Sigmoid colon (tissue), 7 donors: ENCODE results near the gene NTNG1. TPM values are rescaled to one million over a fixed set of nuclear protein-coding genes. Genes with fewer than 3 reads are reported as not detected.

Experiments
- DNase-seq: peaks from one replicate; pipeline ENCODE4 v3.0.0-alpha.2; 2019
- H3K27ac ChIP-seq, 4 donors: fragments of 200-600 bp; sonication (generic); one replicate each; pipeline ENCODE4 v1.5.1; 2016 to 2019; ENCODE audit warnings: mild to moderate bottlenecking in 1 of 4
- H3K27me3 ChIP-seq, 3 donors: fragments of 200-600 bp; sonication (generic); one replicate each; pipeline ENCODE4 v1.5.1; 2019; ENCODE audit warnings: mild to moderate bottlenecking in 1 of 3
- H3K36me3 ChIP-seq, 4 donors: fragments of 200-600 bp; sonication (generic); one replicate each; pipeline ENCODE4 v1.5.1; 2016 to 2019
- H3K4me1 ChIP-seq, 4 donors: fragments of 200-600 bp; sonication (generic); one replicate each; pipeline ENCODE4 v1.5.1; 2017 to 2019
- H3K4me3 ChIP-seq, 4 donors: fragments of 200-600 bp; sonication (generic); one replicate each; pipeline ENCODE4 v1.5.1; 2017 to 2019; ENCODE audit warnings: mild to moderate bottlenecking in 2 of 4, moderate library complexity in 1 of 4
- H3K9me3 ChIP-seq, 4 donors: fragments of 200-600 bp in 3 of 4; sonication (generic) in 3 of 4; one replicate each; pipeline versions ENCODE4 v1.5.1 to v1.6.1; 2013 to 2019
- EP300 ChIP-seq, 4 donors: sonication (generic); formaldehyde crosslinking; IDR thresholded peaks; one replicate each; pipeline ENCODE4 v1.6.1; 2017; ENCODE audit warnings: antibody characterized with exemption in 4 of 4
- POLR2A ChIP-seq, 2 donors: fragments of 450-650 bp; IDR thresholded peaks; one replicate each; pipeline ENCODE4 v1.6.1; 2016; ENCODE audit warnings: antibody characterized with exemption in 2 of 2, mild to moderate bottlenecking in 2 of 2, moderate library complexity in 2 of 2
- POLR2AphosphoS5 ChIP-seq, 4 donors: sonication (generic); formaldehyde crosslinking; IDR thresholded peaks; one replicate each; pipeline ENCODE4 v1.6.1; 2017; ENCODE audit warnings: antibody characterized with exemption in 4 of 4
- WGBS, 2 donors: extraction: QIAGEN DNeasy Blood & Tissue Kit; methylation state at CpG; one replicate each; pipeline ENCODE4 v1.1.7; 2013; 5-methylcytosine and 5-hydroxymethylcytosine counted together
- intact Hi-C: fragments of 100-400 bp; cut with DNase I; formaldehyde crosslinking; loops from one replicate; pipeline ENCODE4 v1.15.1; 2023
- polyA plus RNA-seq, 3 donors: library from polyadenylated mRNA; stranded (reverse); fragments of 200-250 nt; gene quantifications; one replicate each; pipeline ENCODE4 v1.2.3, GENCODE V29; 2013
- total RNA-seq, 4 donors: library from RNA; depleted of rRNA; stranded (reverse); fragments of >200 nt; gene quantifications; one replicate each; pipeline ENCODE4 v1.1.0, GENCODE V29; 2016
- TF ChIP-seq, protein P1 (sequence below), 4 experiments: fragments of 450-650 bp in 3 of 4; fragments of 200-600 bp in 1 of 4; IDR thresholded peaks; one replicate each; pipeline ENCODE4 v1.5.1; 2016 to 2019; ENCODE audit warnings: antibody characterized with exemption in 4 of 4, mild to moderate bottlenecking in 3 of 4, moderate library complexity in 2 of 4
- donor health status: healthy with polysubstance abuse.
- donor health status: Bipolar disorder and iron deficiency.
- donor health status: healthy.

NTNG1 gene
- total and polyA plus RNA-seq, 7 donors, result under 0.01 to 32.5 (median 9.5) TPM; not detected in 1

GRCh38 chr1:107291987-107292386 is 151.1 kb downstream of the NTNG1 start:
- intact Hi-C loops, result no loop called here
- Histone ChIP-seq H3K4me3 (no peak overlapping the region), H3K9me3 (no peaks in the 10 kb centered on the region), H3K36me3 (no peaks in the 10 kb centered on the region), H3K4me1 (no peaks in the 10 kb centered on the region), H3K27me3 (no peaks in the 10 kb centered on the region), H3K27ac (no peak overlapping the region)
- TF ChIP-seq, protein P1, sequence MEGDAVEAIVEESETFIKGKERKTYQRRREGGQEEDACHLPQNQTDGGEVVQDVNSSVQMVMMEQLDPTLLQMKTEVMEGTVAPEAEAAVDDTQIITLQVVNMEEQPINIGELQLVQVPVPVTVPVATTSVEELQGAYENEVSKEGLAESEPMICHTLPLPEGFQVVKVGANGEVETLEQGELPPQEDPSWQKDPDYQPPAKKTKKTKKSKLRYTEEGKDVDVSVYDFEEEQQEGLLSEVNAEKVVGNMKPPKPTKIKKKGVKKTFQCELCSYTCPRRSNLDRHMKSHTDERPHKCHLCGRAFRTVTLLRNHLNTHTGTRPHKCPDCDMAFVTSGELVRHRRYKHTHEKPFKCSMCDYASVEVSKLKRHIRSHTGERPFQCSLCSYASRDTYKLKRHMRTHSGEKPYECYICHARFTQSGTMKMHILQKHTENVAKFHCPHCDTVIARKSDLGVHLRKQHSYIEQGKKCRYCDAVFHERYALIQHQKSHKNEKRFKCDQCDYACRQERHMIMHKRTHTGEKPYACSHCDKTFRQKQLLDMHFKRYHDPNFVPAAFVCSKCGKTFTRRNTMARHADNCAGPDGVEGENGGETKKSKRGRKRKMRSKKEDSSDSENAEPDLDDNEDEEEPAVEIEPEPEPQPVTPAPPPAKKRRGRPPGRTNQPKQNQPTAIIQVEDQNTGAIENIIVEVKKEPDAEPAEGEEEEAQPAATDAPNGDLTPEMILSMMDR (IDR thresholded peaks at IDR 0.05), result no peak
- no peak for DNase-seq
- WGBS, 2 donors, result 84 to 87% methylated on average over 5 of the region's 5 CpGs

DNA sequence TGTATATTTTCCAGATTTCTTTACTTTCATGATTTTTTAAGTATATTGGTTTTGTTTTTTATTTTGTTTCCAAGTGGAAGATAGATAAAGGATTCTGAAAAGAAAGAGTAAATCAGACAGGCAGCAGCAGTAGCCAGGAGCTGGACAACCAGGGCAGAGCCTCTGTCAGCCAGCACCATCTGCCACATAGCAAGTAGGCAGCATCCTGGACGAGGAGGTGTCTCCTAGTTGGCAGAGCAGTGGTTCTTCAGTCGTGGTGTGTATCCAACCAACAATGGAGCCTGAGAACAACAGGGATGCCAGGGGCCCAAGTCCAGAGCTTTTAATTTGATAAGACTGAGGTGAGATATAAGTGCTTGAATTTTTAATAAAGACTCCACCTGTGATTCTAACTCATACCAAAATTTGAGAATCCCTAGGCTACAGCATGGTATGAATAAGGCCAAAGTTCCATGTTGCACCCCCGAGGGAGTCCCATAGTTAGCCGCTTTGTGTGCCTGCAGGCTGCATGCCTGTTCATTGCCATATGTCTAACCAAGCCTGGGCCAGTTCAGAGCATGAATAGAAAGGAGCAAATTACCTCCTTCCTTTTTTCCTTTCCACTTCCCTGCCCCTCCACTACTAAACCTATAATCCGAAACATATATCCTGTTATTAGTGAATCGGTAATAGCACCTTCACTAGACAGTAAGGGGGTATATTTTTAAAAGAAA is 153.2 kb downstream of the NTNG1 start:
- DNase-seq, result no peak
- TF ChIP-seq EP300 (IDR thresholded peaks at IDR 0.05) (no peak), POLR2A (IDR thresholded peaks at IDR 0.05) (no peak), POLR2AphosphoS5 (IDR thresholded peaks at IDR 0.05) (no peak)
- TF ChIP-seq, protein P1 (IDR thresholded peaks at IDR 0.05), result no peak
- WGBS, 2 donors, result 72 to 90% methylated on average over 6 of the region's 6 CpGs
- Histone ChIP-seq H3K4me3 (no peak overlapping the region), H3K36me3 (no peaks in the 10 kb centered on the region), H3K9me3 (no peaks in the 10 kb centered on the region), H3K27ac (no peak overlapping the region), H3K4me1 (no peaks in the 10 kb centered on the region), H3K27me3 (no peaks in the 10 kb centered on the region)
- intact Hi-C loops, result no loop called here

- no peak for DNase-seq
- intact Hi-C loops, result no loop called here
- WGBS, 2 donors, result 75 to 92% methylated on average over 1 of the region's 1 CpG
- Histone ChIP-seq H3K27ac (no peak overlapping the region), H3K9me3 (no peaks in the 10 kb centered on the region), H3K36me3 (no peaks in the 10 kb centered on the region), H3K4me1 (no peaks in the 10 kb centered on the region), H3K27me3 (no peaks in the 10 kb centered on the region), H3K4me3 (no peak overlapping the region)
- TF ChIP-seq POLR2A (IDR thresholded peaks at IDR 0.05) (no peak), EP300 (IDR thresholded peaks at IDR 0.05) (no peak), POLR2AphosphoS5 (IDR thresholded peaks at IDR 0.05) (no peak)
- TF ChIP-seq, protein P1 (IDR thresholded peaks at IDR 0.05), result no peak
Measured at GRCh38 chr1:107294686-107295085, 153.8 kb downstream of the NTNG1 start.

- H3K27me3 ChIP-seq, result no peaks in the 10 kb centered on the region
- peaks cover 0 to 2% (median 0%) of the 10 kb centered on the region in 4 donors for H3K9me3 ChIP-seq
- no peak for DNase-seq
- no peaks in the 10 kb centered on the region for H3K36me3 ChIP-seq
- H3K27ac ChIP-seq, result no peak overlapping the region
- 36 to 62% methylated on average over 1 of the region's 1 CpG for whole genome bisulfite sequencing, 2 donors
- H3K4me1 ChIP-seq, result peaks cover 0 to 2% (median under 1%) of the 10 kb centered on the region in 4 donors
- intact Hi-C loops, result no loop called here
- TF ChIP-seq EP300 (IDR thresholded peaks at IDR 0.05), result no peak
- H3K4me3 ChIP-seq, result no peak overlapping the region
Measured at GRCh38 chr1:107297681-107298080, 156.8 kb downstream of the NTNG1 start.

GRCh38 chr1:107298526-107298925 is 157.7 kb downstream of the NTNG1 start:
- Histone ChIP-seq H3K27me3 (no peaks in the 10 kb centered on the region), H3K36me3 (no peaks in the 10 kb centered on the region), H3K9me3 (peaks cover 0 to 2% (median 0%) of the 10 kb centered on the region in 4 donors), H3K4me3 (no peak overlapping the region), H3K27ac (no peak overlapping the region), H3K4me1 (peaks cover 0 to 4% (median 2%) of the 10 kb centered on the region in 4 donors)
- intact Hi-C loops, result no loop called here
- DNase-seq, result no peak
- TF ChIP-seq POLR2AphosphoS5 (IDR thresholded peaks at IDR 0.05) (no peak), POLR2A (IDR thresholded peaks at IDR 0.05) (no peak), EP300 (IDR thresholded peaks at IDR 0.05) (no peak)
- TF ChIP-seq, protein P1 (IDR thresholded peaks at IDR 0.05), result no peak
- WGBS, 2 donors, result 0 to 34% methylated on average over 1 of the region's 1 CpG
